NOMO-1 treated with DMSO at 0.1 percent for 48 hours (cell line): Measurements from ENCODE around the gene SLC6A18.

ENCODE experiments used
- DNase-seq: peaks from one replicate; lab custom pipeline; 2025; ENCODE audit not compliant: unreplicated experiment; lab: John Stamatoyannopoulos, UW

SLC6A18 gene

GRCh38 chr5:1225081-1225480, at the start of gene SLC6A18:
Gene SLC6A18 (plus strand): TSS chr5:1225381. CDS start chr5:1225478, 97 bp downstream.
- no peak for DNase-seq

GRCh38 chr5:1175801-1176472, 49.2 kb upstream of the SLC6A18 start:
- DNase-seq: no peak

GRCh38 chr5:1176473-1177391, 48.4 kb upstream of the SLC6A18 start:
- DNase-seq: no peak

GRCh38 chr5:1177826-1178528, 47.2 kb upstream of the SLC6A18 start:
- DNase-seq: no peak

GRCh38 chr5:1178529-1179382, 46.4 kb upstream of the SLC6A18 start:
- DNase-seq: no peak

GRCh38 chr5:1179383-1179715, 45.8 kb upstream of the SLC6A18 start:
- no peak for DNase-seq

GRCh38 chr5:1180096-1180495, 45.1 kb upstream of the SLC6A18 start:
- DNase-seq: no peak

GRCh38 chr5:1180841-1181271, 44.3 kb upstream of the SLC6A18 start:
- DNase-seq: no peak

- no peak for DNase-seq
Measured at GRCh38 chr5:1181451-1182359, 43.5 kb upstream of the SLC6A18 start.

GRCh38 chr5:1182360-1182632, 42.9 kb upstream of the SLC6A18 start:
- DNase-seq: no peak

GRCh38 chr5:1182633-1183423, 42.4 kb upstream of the SLC6A18 start:
- no peak for DNase-seq

GRCh38 chr5:1183424-1184162, 41.6 kb upstream of the SLC6A18 start:
- no peak for DNase-seq

GRCh38 chr5:1184163-1184470, 41.1 kb upstream of the SLC6A18 start:
- DNase-seq: no peak

- DNase-seq: no peak
Measured at GRCh38 chr5:1184481-1184880, 40.7 kb upstream of the SLC6A18 start.

GRCh38 chr5:1185038-1185627, 40.0 kb upstream of the SLC6A18 start:
- DNase-seq: no peak

GRCh38 chr5:1185629-1186350, 39.4 kb upstream of the SLC6A18 start:
- no peak for DNase-seq

GRCh38 chr5:1186351-1187233, 38.6 kb upstream of the SLC6A18 start:
- DNase-seq: no peak
